Measurements from ENCODE around the gene RFC4.

Gene RFC4

GRCh38 chr3:186843039-186843432, 36.8 kb upstream of the RFC4 start:
- DNase-seq (ENCODE audit: insufficient read length, low spot score) (no peak), FAIRE-seq (no peak)
- TF ChIP-seq POU2F2 (IDR thresholded peaks at IDR 0.05; ENCODE audit: low read depth, low read length) (no peak), POLR2A (IDR thresholded peaks at IDR 0.05; ENCODE audit: low read depth, low read length) (no peak), SPI1 (IDR thresholded peaks at IDR 0.05; ENCODE audit: low read depth, low read length) (no peak), PAX5 (IDR thresholded peaks at IDR 0.05; ENCODE audit: insufficient read depth, low read length, severe bottlenecking) (no peak), TAF1 (IDR thresholded peaks at IDR 0.05; ENCODE audit: low read depth, low read length) (no peak), POLR2AphosphoS5 (IDR thresholded peaks at IDR 0.05; ENCODE audit: low read depth, low read length) (no peak)

GRCh38 chr3:186842426-186843038, 36.2 kb upstream of the RFC4 start, which contains the start of gene ADIPOQ:
Gene ADIPOQ (plus strand): TSS chr3:186842710. CDS start chr3:186853059, 10,349 bp downstream.
- DNase-seq (ENCODE audit: insufficient read length, low spot score), result no peak
- TF ChIP-seq POLR2A (IDR thresholded peaks at IDR 0.05; ENCODE audit: low read depth, low read length) (no peak), SPI1 (IDR thresholded peaks at IDR 0.05; ENCODE audit: low read depth, low read length) (no peak), POU2F2 (IDR thresholded peaks at IDR 0.05; ENCODE audit: low read depth, low read length) (no peak), POLR2AphosphoS5 (IDR thresholded peaks at IDR 0.05; ENCODE audit: low read depth, low read length) (no peak), PAX5 (IDR thresholded peaks at IDR 0.05; ENCODE audit: insufficient read depth, low read length, severe bottlenecking) (no peak), TAF1 (IDR thresholded peaks at IDR 0.05; ENCODE audit: low read depth, low read length) (no peak)
- no peak for FAIRE-seq

GRCh38 chr3:186841620-186842019, 35.3 kb upstream of the RFC4 start:
- no peak for FAIRE-seq
- DNase-seq (ENCODE audit: insufficient read length, low spot score), result no peak
- no peak for TF ChIP-seq TAF1 (IDR thresholded peaks at IDR 0.05; ENCODE audit: low read depth, low read length)
- TF ChIP-seq SPI1 (IDR thresholded peaks at IDR 0.05; ENCODE audit: low read depth, low read length), result no peak
- no peak for TF ChIP-seq PAX5 (IDR thresholded peaks at IDR 0.05; ENCODE audit: insufficient read depth, low read length, severe bottlenecking)
- no peak for TF ChIP-seq POLR2AphosphoS5 (IDR thresholded peaks at IDR 0.05; ENCODE audit: low read depth, low read length)
- no peak for TF ChIP-seq POLR2A (IDR thresholded peaks at IDR 0.05; ENCODE audit: low read depth, low read length)
- TF ChIP-seq POU2F2 (IDR thresholded peaks at IDR 0.05; ENCODE audit: low read depth, low read length), result no peak

GRCh38 chr3:186839874-186840641, 33.8 kb upstream of the RFC4 start:
- TF ChIP-seq PAX5 (IDR thresholded peaks at IDR 0.05; ENCODE audit: insufficient read depth, low read length, severe bottlenecking) (no peak), POLR2AphosphoS5 (IDR thresholded peaks at IDR 0.05; ENCODE audit: low read depth, low read length) (no peak), SPI1 (IDR thresholded peaks at IDR 0.05; ENCODE audit: low read depth, low read length) (no peak), TAF1 (IDR thresholded peaks at IDR 0.05; ENCODE audit: low read depth, low read length) (no peak), POU2F2 (IDR thresholded peaks at IDR 0.05; ENCODE audit: low read depth, low read length) (no peak), POLR2A (IDR thresholded peaks at IDR 0.05; ENCODE audit: low read depth, low read length) (no peak)
- DNase-seq (ENCODE audit: insufficient read length, low spot score), result no peak
- no peak for FAIRE-seq

- FAIRE-seq (no peak), DNase-seq (ENCODE audit: insufficient read length, low spot score) (no peak)
- TF ChIP-seq SPI1 (IDR thresholded peaks at IDR 0.05; ENCODE audit: low read depth, low read length), result no peak
- TF ChIP-seq POU2F2 (IDR thresholded peaks at IDR 0.05; ENCODE audit: low read depth, low read length), result no peak
- TF ChIP-seq POLR2A (IDR thresholded peaks at IDR 0.05; ENCODE audit: low read depth, low read length), result no peak
- TF ChIP-seq POLR2AphosphoS5 (IDR thresholded peaks at IDR 0.05; ENCODE audit: low read depth, low read length), result no peak
- TF ChIP-seq TAF1 (IDR thresholded peaks at IDR 0.05; ENCODE audit: low read depth, low read length), result no peak
- TF ChIP-seq PAX5 (IDR thresholded peaks at IDR 0.05; ENCODE audit: insufficient read depth, low read length, severe bottlenecking), result no peak
Observed at GRCh38 chr3:186832276-186832675, 26.0 kb upstream of the RFC4 start.

GRCh38 chr3:186831798-186832197, 25.5 kb upstream of the RFC4 start:
- FAIRE-seq (no peak), DNase-seq (ENCODE audit: insufficient read length, low spot score) (no peak)
- no peak for TF ChIP-seq POLR2AphosphoS5 (IDR thresholded peaks at IDR 0.05; ENCODE audit: low read depth, low read length)
- no peak for TF ChIP-seq TAF1 (IDR thresholded peaks at IDR 0.05; ENCODE audit: low read depth, low read length)
- no peak for TF ChIP-seq SPI1 (IDR thresholded peaks at IDR 0.05; ENCODE audit: low read depth, low read length)
- no peak for TF ChIP-seq PAX5 (IDR thresholded peaks at IDR 0.05; ENCODE audit: insufficient read depth, low read length, severe bottlenecking)
- TF ChIP-seq POU2F2 (IDR thresholded peaks at IDR 0.05; ENCODE audit: low read depth, low read length), result no peak
- TF ChIP-seq POLR2A (IDR thresholded peaks at IDR 0.05; ENCODE audit: low read depth, low read length), result no peak

- no peak for FAIRE-seq
- TF ChIP-seq TAF1 (IDR thresholded peaks at IDR 0.05; ENCODE audit: low read depth, low read length) (no peak), SPI1 (IDR thresholded peaks at IDR 0.05; ENCODE audit: low read depth, low read length) (no peak), POLR2A (IDR thresholded peaks at IDR 0.05; ENCODE audit: low read depth, low read length) (no peak), POU2F2 (IDR thresholded peaks at IDR 0.05; ENCODE audit: low read depth, low read length) (no peak), POLR2AphosphoS5 (IDR thresholded peaks at IDR 0.05; ENCODE audit: low read depth, low read length) (no peak), PAX5 (IDR thresholded peaks at IDR 0.05; ENCODE audit: insufficient read depth, low read length, severe bottlenecking) (no peak)
Observed at GRCh38 chr3:186828340-186828739, 22.1 kb upstream of the RFC4 start.

GRCh38 chr3:186826976-186827857, 20.9 kb upstream of the RFC4 start:
- DNase-seq (ENCODE audit: insufficient read length, low spot score) (peak; percentile 99), FAIRE-seq (peak; percentile 96)
- TF ChIP-seq TAF1 (IDR thresholded peaks at IDR 0.05; ENCODE audit: low read depth, low read length) (no peak), POLR2AphosphoS5 (IDR thresholded peaks at IDR 0.05; ENCODE audit: low read depth, low read length) (no peak), POU2F2 (IDR thresholded peaks at IDR 0.05; ENCODE audit: low read depth, low read length) (no peak), SPI1 (IDR thresholded peaks at IDR 0.05; ENCODE audit: low read depth, low read length) (no peak), POLR2A (IDR thresholded peaks at IDR 0.05; ENCODE audit: low read depth, low read length) (no peak), PAX5 (IDR thresholded peaks at IDR 0.05; ENCODE audit: insufficient read depth, low read length, severe bottlenecking) (no peak)

More at GRCh38 chr3:186828340-186828739, 22.1 kb upstream of the RFC4 start:
- no peak for DNase-seq (ENCODE audit: insufficient read length, low spot score)

Measured in GM12891 (cell line).